Mucosa of rectum (tissue), 2 donors: ENCODE results near the gene TGM2.

Experiments used
- H3K27ac ChIP-seq, 2 donors: one replicate each; pipeline ENCODE4 v1.7.0; 2013; ENCODE audit warnings: inconsistent platforms in 2 of 2, low read depth in 2 of 2, low read length in 2 of 2
- H3K27me3 ChIP-seq, 2 donors: one replicate each; pipeline ENCODE4 v1.7.0; 2013; ENCODE audit warnings: low read length in 2 of 2; ENCODE audit not compliant: control insufficient read depth in 2 of 2, insufficient read depth in 2 of 2
- H3K36me3 ChIP-seq, 2 donors: one replicate each; pipeline ENCODE4 v1.7.0; 2013; ENCODE audit warnings: low read length in 2 of 2; ENCODE audit not compliant: control insufficient read depth in 2 of 2, insufficient read depth in 2 of 2
- H3K4me1 ChIP-seq, 2 donors: one replicate each; pipeline ENCODE4 v1.7.0; 2013; ENCODE audit warnings: low read length in 2 of 2, mild to moderate bottlenecking in 1 of 2; ENCODE audit not compliant: control insufficient read depth in 2 of 2, insufficient read depth in 2 of 2
- H3K4me3 ChIP-seq, 2 donors: one replicate each; pipeline ENCODE4 v1.7.0; 2013; ENCODE audit warnings: low read length in 2 of 2
- H3K9ac ChIP-seq, 2 donors: one replicate each; pipeline ENCODE4 v1.7.0; 2013; ENCODE audit warnings: low read length in 2 of 2, low read depth in 1 of 2, mild to moderate bottlenecking in 1 of 2
- H3K9me3 ChIP-seq, 2 donors: one replicate each; pipeline ENCODE4 v1.7.0; 2013; ENCODE audit warnings: low read length in 2 of 2; ENCODE audit not compliant: control insufficient read depth in 2 of 2
- donor health status: healthy.
- donor health status: Normal muscosa, but diverticular disease.

Gene TGM2

DNA sequence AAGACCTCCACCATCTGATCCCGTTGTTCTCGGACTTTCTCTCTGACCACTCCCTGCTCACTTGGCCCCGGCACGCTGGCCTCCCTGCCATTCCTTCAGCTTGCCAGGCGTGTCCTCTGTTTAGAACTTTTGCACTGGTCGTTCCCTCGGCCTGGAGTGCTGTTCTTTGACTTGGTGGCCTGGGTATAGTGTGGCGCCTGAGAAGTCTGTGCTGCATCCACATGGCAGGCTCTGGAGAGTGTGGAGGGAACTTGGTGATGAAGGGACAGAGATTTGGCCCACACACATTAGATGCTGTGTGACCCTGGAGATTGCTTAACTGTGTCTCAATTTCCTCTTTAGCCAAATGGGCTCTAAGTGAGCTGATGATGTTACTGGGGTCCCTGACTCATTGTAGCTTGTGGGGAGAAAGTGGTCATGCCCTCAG, 13.0 kb upstream of the TGM2 start:
- H3K4me1 ChIP-seq = no peaks in the 10 kb centered on the region
- H3K27ac ChIP-seq = no peak overlapping the region
- H3K4me3 ChIP-seq = no peak overlapping the region
- no peaks in the 10 kb centered on the region for H3K36me3 ChIP-seq
- no peak overlapping the region for H3K9ac ChIP-seq
- no peaks in the 10 kb centered on the region for H3K9me3 ChIP-seq
- no peaks in the 10 kb centered on the region for H3K27me3 ChIP-seq

DNA sequence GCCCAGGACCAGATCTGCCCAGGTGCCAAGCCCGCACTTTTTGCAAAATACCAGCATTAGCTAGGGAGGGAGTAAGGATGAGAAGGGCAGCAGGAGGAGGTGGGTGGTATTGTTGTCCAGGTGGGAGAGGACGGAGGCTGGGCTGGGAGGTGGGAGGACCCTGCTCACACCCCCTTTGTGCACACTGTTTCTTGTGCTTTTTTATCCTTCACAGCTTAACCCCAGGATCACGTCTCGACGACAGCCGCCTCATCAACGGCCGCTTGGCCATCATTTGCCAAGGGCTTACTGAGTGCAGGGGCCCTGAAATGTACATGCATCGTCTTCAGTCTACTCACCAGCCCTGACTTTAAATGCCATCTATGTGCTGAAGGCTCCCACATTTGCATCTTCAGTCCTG, 12.1 kb upstream of the TGM2 start:
- Histone ChIP-seq H3K27me3 (no peaks in the 10 kb centered on the region), H3K9ac (no peak overlapping the region), H3K4me1 (no peaks in the 10 kb centered on the region), H3K36me3 (no peaks in the 10 kb centered on the region), H3K9me3 (no peaks in the 10 kb centered on the region), H3K4me3 (no peak overlapping the region), H3K27ac (no peak overlapping the region)

DNA sequence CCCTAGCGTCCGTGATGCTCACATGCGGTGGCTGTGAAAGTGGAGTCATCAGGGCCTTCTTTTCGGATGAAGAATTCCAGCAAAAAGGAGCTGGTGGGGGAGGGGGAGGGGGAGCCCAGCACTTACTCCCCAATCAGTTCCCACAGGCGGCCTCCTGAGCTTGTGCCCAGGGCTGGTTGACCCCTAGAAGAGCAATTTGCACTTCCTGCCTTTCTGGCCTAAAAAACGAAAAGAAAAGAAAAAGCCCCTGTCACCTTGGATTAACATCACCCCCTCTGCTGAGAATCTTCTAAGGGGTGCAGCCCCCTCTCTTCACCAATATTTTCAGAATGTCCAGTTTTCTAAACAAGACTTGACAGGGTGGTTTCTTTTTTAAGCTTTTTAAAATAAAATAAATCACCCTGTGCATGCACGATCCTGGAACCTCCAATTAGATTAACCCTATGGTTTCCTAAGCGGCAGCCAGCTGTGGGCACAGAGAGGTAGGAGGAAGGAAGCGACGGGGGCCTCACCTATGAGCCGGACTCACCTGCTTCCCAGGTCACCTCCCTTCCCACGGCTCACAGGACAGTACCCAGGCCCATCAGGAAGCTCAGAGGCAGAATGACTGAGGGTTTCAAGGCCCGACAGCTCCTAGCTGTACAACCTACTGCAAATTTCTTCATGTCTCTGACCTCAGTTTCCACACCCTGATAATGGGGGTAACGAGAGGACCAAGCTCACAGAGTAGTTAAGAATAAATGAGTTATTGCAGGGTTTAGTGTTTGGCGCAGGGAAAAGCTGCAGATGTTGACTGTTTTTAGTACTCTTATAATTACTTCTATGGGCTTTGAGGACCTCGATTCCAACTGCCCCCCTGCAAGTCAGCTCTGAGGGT, 10.5 kb upstream of the TGM2 start:
- no peak overlapping the region for H3K4me3 ChIP-seq
- no peaks in the 10 kb centered on the region for H3K36me3 ChIP-seq
- no peak overlapping the region for H3K9ac ChIP-seq
- H3K27ac ChIP-seq = no peak overlapping the region
- no peaks in the 10 kb centered on the region for H3K27me3 ChIP-seq
- no peaks in the 10 kb centered on the region for H3K4me1 ChIP-seq
- no peaks in the 10 kb centered on the region for H3K9me3 ChIP-seq

DNA sequence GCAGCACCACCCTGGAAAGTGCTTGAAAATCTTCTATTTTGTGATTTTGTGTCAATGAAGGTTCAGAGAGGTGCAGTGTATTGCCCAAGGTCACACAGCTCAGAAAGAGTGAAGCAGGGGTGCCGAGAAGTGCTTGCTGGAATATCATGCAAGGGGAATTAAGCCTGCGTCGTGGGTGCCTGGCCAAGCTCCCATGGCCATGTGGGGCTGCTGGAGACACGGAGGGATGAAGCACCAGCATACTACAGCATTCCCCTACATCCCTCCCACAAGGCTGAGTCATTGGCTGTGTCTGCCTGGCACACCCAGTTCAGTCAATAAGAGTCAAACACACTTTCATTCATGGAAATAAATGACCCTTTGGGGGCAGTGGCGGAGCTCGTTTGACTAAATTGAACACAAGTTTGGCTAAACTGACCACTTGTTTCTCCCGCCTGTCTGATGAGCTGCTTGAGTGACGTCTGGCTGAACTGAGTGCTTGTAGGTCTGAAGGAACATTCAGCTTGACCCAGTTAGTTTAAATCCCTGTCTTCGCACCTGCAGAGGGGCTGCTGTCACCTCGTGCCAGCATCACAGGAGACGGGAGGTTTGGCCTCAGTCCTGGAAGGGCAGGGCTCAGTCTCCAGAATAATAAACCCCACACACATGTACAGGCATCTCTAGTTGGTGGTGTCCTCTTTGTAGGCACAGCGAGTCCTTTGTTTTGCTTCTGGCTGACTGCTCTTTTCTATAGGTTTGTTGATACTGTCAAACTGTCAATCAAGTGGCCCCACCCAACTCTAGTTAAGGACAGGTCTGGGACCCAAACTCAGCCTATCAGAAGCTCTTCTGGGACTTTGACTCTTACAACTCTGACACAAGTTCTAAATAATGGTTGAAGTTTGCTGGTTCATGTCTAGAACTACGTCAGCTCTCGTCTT, 8.4 kb upstream of the TGM2 start:
- H3K27me3 ChIP-seq = no peaks in the 10 kb centered on the region
- H3K4me1 ChIP-seq = peaks cover 0 to 2% of the 10 kb centered on the region in 2 donors
- H3K9me3 ChIP-seq = no peaks in the 10 kb centered on the region
- H3K27ac ChIP-seq = no peak overlapping the region
- H3K36me3 ChIP-seq = no peaks in the 10 kb centered on the region
- H3K9ac ChIP-seq = no peak overlapping the region
- no peak overlapping the region for H3K4me3 ChIP-seq

DNA sequence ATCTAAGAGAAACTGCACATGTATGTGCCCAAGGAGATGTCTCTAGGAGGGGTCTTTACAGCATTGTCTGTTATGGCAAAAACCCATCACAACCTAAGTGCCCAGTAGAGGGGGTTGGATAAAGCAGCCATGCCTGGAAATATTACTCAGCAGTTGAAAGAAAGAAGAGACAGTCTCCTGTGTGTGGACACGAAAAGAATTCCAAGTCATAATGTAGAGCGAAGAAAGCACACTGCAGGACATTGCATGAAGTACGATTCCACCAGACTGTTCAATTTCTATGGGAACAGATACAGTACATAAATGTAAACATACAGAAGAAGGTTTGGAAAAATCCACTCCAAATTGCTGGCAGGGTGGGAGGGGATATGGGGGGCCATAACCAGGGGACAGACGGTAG, 7.3 kb upstream of the TGM2 start:
- Histone ChIP-seq H3K4me1 (peaks cover 0 to 5% of the 10 kb centered on the region in 2 donors), H3K27ac (no peak overlapping the region), H3K27me3 (no peaks in the 10 kb centered on the region), H3K9me3 (no peaks in the 10 kb centered on the region), H3K36me3 (no peaks in the 10 kb centered on the region), H3K9ac (no peak overlapping the region), H3K4me3 (no peak overlapping the region)

DNA sequence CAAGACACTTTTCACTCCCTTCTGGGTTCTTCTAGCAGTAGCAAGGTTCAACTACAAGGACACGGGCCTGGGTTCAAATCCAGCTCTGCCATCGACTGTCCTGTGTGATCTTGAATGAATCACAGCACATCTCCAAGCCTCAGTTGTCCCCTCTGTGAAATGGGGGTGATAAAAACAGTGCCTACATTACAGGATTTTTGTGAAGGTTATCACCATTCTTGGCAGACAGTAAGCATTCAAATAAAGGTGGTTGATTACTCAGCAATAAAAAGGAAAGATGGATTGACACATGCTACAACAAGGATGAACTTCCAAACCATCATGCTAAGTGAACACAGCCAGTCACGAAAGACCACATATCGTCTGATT, 6.6 kb upstream of the TGM2 start:
- H3K4me1 ChIP-seq = peaks cover 0 to 5% of the 10 kb centered on the region in 2 donors

DNA sequence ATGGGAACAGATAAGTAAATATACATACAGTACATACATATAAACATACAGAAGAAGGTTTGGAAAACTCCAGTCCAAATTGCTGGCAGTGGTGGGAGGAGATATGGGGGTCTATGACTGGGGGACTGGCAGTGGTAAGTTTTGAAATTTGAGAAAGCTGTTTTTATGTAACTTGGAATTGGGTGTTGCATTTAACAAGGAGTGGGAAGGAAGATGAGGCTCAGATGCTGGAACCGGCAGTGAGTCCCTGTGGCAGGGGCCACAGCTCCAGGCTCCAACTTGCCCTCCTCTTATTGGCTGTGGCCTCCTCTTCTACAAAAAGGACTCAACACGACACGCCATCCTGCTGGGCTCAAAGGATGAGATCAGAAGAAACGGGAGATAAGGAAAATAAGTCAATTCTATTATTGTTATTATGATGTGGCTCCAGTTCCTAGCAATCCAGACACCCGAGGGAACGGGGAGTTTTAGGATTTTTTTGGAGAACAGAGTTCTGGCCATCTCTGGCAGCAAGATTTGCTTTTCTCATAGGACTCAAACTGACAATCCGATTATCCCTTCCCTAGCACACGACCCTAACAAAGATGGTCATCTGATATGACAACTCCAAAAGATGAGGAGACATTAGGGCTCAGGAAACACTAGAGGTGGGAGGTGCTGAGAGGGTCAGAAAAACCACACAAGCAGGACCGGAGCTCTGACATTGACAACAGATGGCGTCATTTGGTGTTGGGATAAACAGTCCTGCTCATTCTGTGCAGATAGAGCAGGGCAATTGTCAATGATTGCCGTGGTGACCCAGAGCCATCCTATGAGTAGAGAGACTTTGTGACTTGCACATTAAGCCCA, 6.0 kb upstream of the TGM2 start:
- H3K9me3 ChIP-seq = no peaks in the 10 kb centered on the region
- no peak overlapping the region for H3K27ac ChIP-seq
- H3K36me3 ChIP-seq = no peaks in the 10 kb centered on the region
- no peak overlapping the region for H3K9ac ChIP-seq
- H3K4me1 ChIP-seq = peaks cover 2 to 5% of the 10 kb centered on the region in 2 donors
- no peak overlapping the region for H3K4me3 ChIP-seq
- H3K27me3 ChIP-seq = no peaks in the 10 kb centered on the region

More for the DNA sequence above, 6.6 kb upstream of the TGM2 start:
- H3K27ac ChIP-seq = no peak overlapping the region
- H3K36me3 ChIP-seq = no peaks in the 10 kb centered on the region
- H3K4me3 ChIP-seq = no peak overlapping the region
- H3K9ac ChIP-seq = no peak overlapping the region
- no peaks in the 10 kb centered on the region for H3K27me3 ChIP-seq
- no peaks in the 10 kb centered on the region for H3K9me3 ChIP-seq

DNA sequence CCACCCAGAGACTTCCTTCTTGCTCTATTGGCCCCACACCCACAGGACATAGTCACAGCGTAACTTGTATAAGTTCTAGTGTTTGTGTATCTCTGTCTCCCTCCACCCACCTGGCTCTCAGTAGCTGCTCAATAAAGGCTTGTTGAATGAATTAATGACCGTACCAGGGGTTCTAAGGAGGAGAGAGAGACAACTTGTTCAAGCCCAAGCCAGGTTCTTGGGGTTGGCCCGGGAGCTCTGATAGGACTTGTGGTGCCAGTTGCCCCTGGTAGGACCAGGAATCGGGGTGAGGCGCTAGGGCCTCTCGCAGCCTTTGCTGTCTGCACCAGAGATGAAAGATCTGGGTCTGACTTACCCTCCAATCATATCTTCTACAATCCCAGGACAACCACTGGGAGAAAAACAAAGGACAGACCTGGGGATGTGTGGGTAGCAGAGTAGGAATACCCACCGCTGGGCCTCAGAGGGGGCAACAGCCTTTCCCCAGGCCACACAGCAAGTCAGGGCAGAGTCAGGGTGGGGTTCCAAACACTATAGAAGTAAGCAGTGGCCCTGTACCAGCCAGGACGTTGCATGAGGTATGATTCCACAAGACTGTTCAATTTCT, 5.3 kb upstream of the TGM2 start:
- Histone ChIP-seq H3K9me3 (no peaks in the 10 kb centered on the region), H3K27ac (no peak overlapping the region), H3K27me3 (no peaks in the 10 kb centered on the region), H3K9ac (no peak overlapping the region), H3K4me1 (peaks cover 9 to 10% of the 10 kb centered on the region in 2 donors), H3K4me3 (no peak overlapping the region), H3K36me3 (no peaks in the 10 kb centered on the region)

DNA sequence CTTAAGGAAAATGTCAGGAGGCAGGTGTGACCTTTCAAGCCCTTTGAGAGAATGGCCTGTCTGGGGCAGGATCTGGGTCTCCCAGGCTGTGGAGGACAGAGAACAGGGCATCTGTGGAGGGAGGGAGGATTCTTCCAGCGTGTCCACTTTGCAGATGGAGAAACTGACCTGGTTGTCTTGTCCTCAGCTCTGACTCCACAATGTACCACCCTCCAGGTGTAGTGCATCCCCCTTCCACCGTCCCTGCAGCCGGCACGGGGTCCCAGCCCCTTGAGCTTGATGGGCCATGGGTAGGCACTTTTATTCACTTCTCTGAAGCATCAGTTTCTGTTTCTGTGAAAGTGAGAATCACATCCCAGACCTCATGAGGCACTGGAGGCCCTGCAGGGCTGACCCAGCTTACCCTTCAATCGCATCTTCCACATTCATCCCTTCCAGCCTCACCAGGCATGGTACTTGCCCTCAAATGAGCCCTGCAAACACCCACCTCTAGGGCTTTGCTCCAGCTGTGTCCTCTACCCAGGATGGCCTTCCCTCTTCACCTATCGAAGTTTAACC, 4.6 kb upstream of the TGM2 start:
- no peaks in the 10 kb centered on the region for H3K27me3 ChIP-seq
- H3K27ac ChIP-seq = no peak overlapping the region
- no peak overlapping the region for H3K4me3 ChIP-seq
- H3K4me1 ChIP-seq = peaks cover 10 to 12% of the 10 kb centered on the region in 2 donors
- H3K36me3 ChIP-seq = no peaks in the 10 kb centered on the region
- H3K9me3 ChIP-seq = no peaks in the 10 kb centered on the region
- no peak overlapping the region for H3K9ac ChIP-seq
